ENCODE measurements around the gene NEDD4L.

The NEDD4L gene

GRCh38 chr18:58381676-58382411, 337.8 kb downstream of the NEDD4L start:
- Histone ChIP-seq H3K27ac (no peak overlapping the region), H3K4me3 (ENCODE audit: low read depth, low read length) (no peak overlapping the region), H3K9me3 (ENCODE audit: severe bottlenecking) (no peaks in the 10 kb centered on the region), H3K36me3 (peaks cover 56% of the 10 kb centered on the region), H3K27me3 (ENCODE audit: insufficient read depth, low read depth, severe bottlenecking) (no peaks in the 10 kb centered on the region)
- no peak for DNase-seq
- no peak for TF ChIP-seq CTCF (IDR thresholded peaks at IDR 0.05; ENCODE audit: low read depth, low read length)

- H3K27ac ChIP-seq: no peak overlapping the region
- H3K4me3 ChIP-seq (ENCODE audit: low read depth, low read length): no peak overlapping the region
- no peak for TF ChIP-seq CTCF (IDR thresholded peaks at IDR 0.05; ENCODE audit: low read depth, low read length)
- no peaks in the 10 kb centered on the region for H3K27me3 ChIP-seq (ENCODE audit: insufficient read depth, low read depth, severe bottlenecking)
- no peak for DNase-seq
- H3K9me3 ChIP-seq (ENCODE audit: severe bottlenecking): no peaks in the 10 kb centered on the region
- H3K36me3 ChIP-seq: peaks cover 54% of the 10 kb centered on the region
Observed at GRCh38 chr18:58382446-58382845, 338.4 kb downstream of the NEDD4L start.

- Histone ChIP-seq H3K27me3 (ENCODE audit: insufficient read depth, low read depth, severe bottlenecking) (no peaks in the 10 kb centered on the region), H3K4me3 (ENCODE audit: low read depth, low read length) (no peak overlapping the region), H3K9me3 (ENCODE audit: severe bottlenecking) (no peaks in the 10 kb centered on the region), H3K36me3 (peaks cover 75% of the 10 kb centered on the region), H3K27ac (no peak overlapping the region)
- TF ChIP-seq CTCF (IDR thresholded peaks at IDR 0.05; ENCODE audit: low read depth, low read length): no peak
- no peak for DNase-seq
Observed at GRCh38 chr18:58385472-58385871, 341.4 kb downstream of the NEDD4L start.

GRCh38 chr18:58386780-58387179, 342.8 kb downstream of the NEDD4L start:
- Histone ChIP-seq H3K27ac (no peak overlapping the region), H3K27me3 (ENCODE audit: insufficient read depth, low read depth, severe bottlenecking) (no peaks in the 10 kb centered on the region), H3K36me3 (peaks cover 82% of the 10 kb centered on the region), H3K9me3 (ENCODE audit: severe bottlenecking) (no peaks in the 10 kb centered on the region), H3K4me3 (ENCODE audit: low read depth, low read length) (no peak overlapping the region)
- no peak for DNase-seq
- no peak for TF ChIP-seq CTCF (IDR thresholded peaks at IDR 0.05; ENCODE audit: low read depth, low read length)

- Histone ChIP-seq H3K9me3 (ENCODE audit: severe bottlenecking) (no peaks in the 10 kb centered on the region), H3K27ac (no peak overlapping the region), H3K36me3 (peaks cover 91% of the 10 kb centered on the region), H3K4me3 (ENCODE audit: low read depth, low read length) (no peak overlapping the region), H3K27me3 (ENCODE audit: insufficient read depth, low read depth, severe bottlenecking) (no peaks in the 10 kb centered on the region)
- TF ChIP-seq CTCF (IDR thresholded peaks at IDR 0.05; ENCODE audit: low read depth, low read length): no peak
- no peak for DNase-seq
Observed at GRCh38 chr18:58387716-58388115, 343.7 kb downstream of the NEDD4L start.

GRCh38 chr18:58388736-58389135, 344.7 kb downstream of the NEDD4L start:
- Histone ChIP-seq H3K9me3 (ENCODE audit: severe bottlenecking) (no peaks in the 10 kb centered on the region), H3K36me3 (peaks cover 90% of the 10 kb centered on the region), H3K27ac (no peak overlapping the region), H3K4me3 (ENCODE audit: low read depth, low read length) (no peak overlapping the region), H3K27me3 (ENCODE audit: insufficient read depth, low read depth, severe bottlenecking) (no peaks in the 10 kb centered on the region)
- TF ChIP-seq CTCF (IDR thresholded peaks at IDR 0.05; ENCODE audit: low read depth, low read length): no peak
- DNase-seq: no peak

All from WERI-Rb-1 (cell line).